GM23248 (cell line): Measurements from ENCODE around the gene FGGY.

ENCODE experiments used
- EZH2 ChIP-seq: fragments of 200-600 bp; sonication (generic); IDR thresholded peaks from 2 replicates; pipeline ENCODE4 v1.6.1; 2018; ENCODE audit warnings: antibody characterized with exemption, mild to moderate bottlenecking; ENCODE audit not compliant: insufficient read depth, poor library complexity, severe bottlenecking
- EZH2phosphoT487 ChIP-seq: fragments of 200-600 bp; sonication (generic); IDR thresholded peaks from 2 replicates; pipeline ENCODE4 v1.6.1; 2018; ENCODE audit warnings: antibody characterized with exemption, moderate library complexity, mild to moderate bottlenecking, low read depth; ENCODE audit not compliant: insufficient read depth

GRCh38 chr1:59788825-59789224 is 491.9 kb downstream of the FGGY start:
- no peak for TF ChIP-seq EZH2phosphoT487
- TF ChIP-seq EZH2: no peak
